Neural cell (in vitro differentiated cells): ENCODE results near the gene GLI3. TPM values are rescaled to one million over a fixed set of nuclear protein-coding genes. Genes with fewer than 3 reads are reported as not detected.

Experiments
- H2AFZ ChIP-seq: fragments of 200-600, 300-800 bp; sonication (generic), shearing (Covaris generic); 2 replicates; pipeline ENCODE4 v1.6.0; 2014; ENCODE audit warnings: low read depth, mild to moderate bottlenecking, antibody characterized with exemption, low read length, moderate library complexity
- H3F3A ChIP-seq: fragments of 200-600 bp; shearing (Covaris generic); 2 replicates; pipeline ENCODE4 v1.6.1; 2016; ENCODE audit warnings: mild to moderate bottlenecking, moderate library complexity, mixed read lengths, antibody characterized with exemption, low read length; ENCODE audit not compliant: insufficient read depth, poor library complexity, severe bottlenecking
- H3K27ac ChIP-seq: fragments of 200-600, 300-800 bp; sonication (generic), shearing (Covaris generic); 2 replicates; pipeline ENCODE4 v1.5.1; 2014; ENCODE audit warnings: mild to moderate bottlenecking, low read length, moderate library complexity
- H3K27me3 ChIP-seq: fragments of 300-800, 200-600 bp; sonication (generic), shearing (Covaris generic); 2 replicates; pipeline ENCODE4 v1.6.0; 2014; ENCODE audit warnings: mild to moderate bottlenecking, low read depth, low read length, moderate library complexity; ENCODE audit not compliant: insufficient read depth
- H3K36me3 ChIP-seq: fragments of 300-800, 200-600 bp; sonication (generic), shearing (Covaris generic); 2 replicates; pipeline ENCODE4 v1.5.1; 2014; ENCODE audit warnings: mild to moderate bottlenecking, antibody characterized with exemption, low read length, moderate library complexity; ENCODE audit not compliant: insufficient read depth
- H3K4me2 ChIP-seq: fragments of 300-800, 200-600 bp; sonication (generic), shearing (Covaris generic); 2 replicates; pipeline ENCODE4 v1.6.0; 2014; ENCODE audit warnings: mild to moderate bottlenecking, low read length
- H3K4me3 ChIP-seq: fragments of 300-800, 200-600 bp; sonication (generic), shearing (Covaris generic); 2 replicates; pipeline ENCODE4 v1.5.1; 2014; ENCODE audit warnings: mild to moderate bottlenecking, low read length, moderate library complexity
- H3K79me2 ChIP-seq: fragments of 200-600 bp; shearing (Covaris generic); replicated peaks from 2 replicates; pipeline ENCODE4 v1.6.0; 2014; ENCODE audit warnings: mild to moderate bottlenecking, low read length, moderate library complexity; ENCODE audit not compliant: insufficient read depth
- H3K9ac ChIP-seq: fragments of 300-800, 200-600 bp; sonication (generic), shearing (Covaris generic); 2 replicates; pipeline ENCODE4 v1.6.1; 2016; ENCODE audit warnings: mild to moderate bottlenecking, low read length, mixed read lengths
- H3K9me2 ChIP-seq: fragments of 200-600 bp; shearing (Covaris generic); 2 replicates; pipeline ENCODE4 v1.6.1; 2016; ENCODE audit warnings: mild to moderate bottlenecking, low read length, mixed read lengths; ENCODE audit not compliant: insufficient read depth
- H3K9me3 ChIP-seq: fragments of 200-600, 300-800 bp; sonication (generic), shearing (Covaris generic); 2 replicates; pipeline ENCODE4 v1.6.1; 2016; ENCODE audit warnings: mild to moderate bottlenecking, mixed run types, low read length, moderate library complexity, mixed read lengths
- H4K20me1 ChIP-seq: fragments of 200-600 bp; shearing (Covaris generic); 2 replicates; pipeline ENCODE4 v1.6.1; 2016; ENCODE audit warnings: mild to moderate bottlenecking, mixed run types; ENCODE audit not compliant: insufficient read depth
- CTCF ChIP-seq: fragments of 450-650 bp; IDR thresholded peaks from 2 replicates; pipeline ENCODE4 v1.5.1; 2014; ENCODE audit warnings: antibody characterized with exemption, mild to moderate bottlenecking, moderate library complexity; ENCODE audit not compliant: poor library complexity, severe bottlenecking
- EP300 ChIP-seq: fragments of 450-650 bp; conservative IDR thresholded peaks from 2 replicates; pipeline ENCODE4 v1.6.1; 2014; ENCODE audit warnings: antibody characterized with exemption, mild to moderate bottlenecking, moderate library complexity; ENCODE audit not compliant: poor library complexity, severe bottlenecking
- EZH2 ChIP-seq: fragments of 200-600, 300-800 bp; shearing (Covaris generic), sonication (generic); IDR thresholded peaks from 2 replicates; pipeline ENCODE4 v1.6.1; 2014; ENCODE audit warnings: antibody characterized with exemption, low read length, borderline replicate concordance, mild to moderate bottlenecking; ENCODE audit not compliant: insufficient read depth, poor library complexity, severe bottlenecking
- MXI1 ChIP-seq: fragments of 450-650 bp; conservative IDR thresholded peaks from 2 replicates; pipeline ENCODE4 v1.6.1; 2014; ENCODE audit warnings: antibody characterized with exemption, mild to moderate bottlenecking; ENCODE audit not compliant: poor library complexity, severe bottlenecking
- POLR2AphosphoS5 ChIP-seq: IDR thresholded peaks from 2 replicates; pipeline ENCODE4 v1.6.1; 2012
- RAD21 ChIP-seq: fragments of 450-650 bp; conservative IDR thresholded peaks from 2 replicates; pipeline ENCODE4 v1.6.1; 2014; ENCODE audit warnings: antibody characterized with exemption, mild to moderate bottlenecking, moderate library complexity
- SMC3 ChIP-seq: fragments of 450-650 bp; conservative IDR thresholded peaks from 2 replicates; pipeline ENCODE4 v1.6.1; 2014; ENCODE audit warnings: antibody characterized with exemption, mild to moderate bottlenecking, moderate library complexity; ENCODE audit not compliant: poor library complexity
- TAF1 ChIP-seq: IDR thresholded peaks from 2 replicates; pipeline ENCODE4 v1.6.1; 2012; ENCODE audit warnings: low read depth
- polyA plus RNA-seq: library from polyadenylated mRNA; depleted of rRNA; stranded (reverse); fragments of >200 nt; gene quantifications from 2 replicates; pipeline ENCODE4 v1.2.3, GENCODE V29; 2014
- TF ChIP-seq, protein P1 (sequence below): IDR thresholded peaks from 2 replicates; pipeline ENCODE4 v1.6.1; 2012; ENCODE audit warnings: borderline replicate concordance

Gene GLI3
- polyA plus RNA-seq, 1 donor from 2014 or later, result 0.19 TPM

GRCh38 chr7:42012786-42013360 is 224.1 kb downstream of the GLI3 start:
- H4K20me1 ChIP-seq, result no peaks in the 10 kb centered on the region
- H3K4me2 ChIP-seq, result no peak overlapping the region

DNA sequence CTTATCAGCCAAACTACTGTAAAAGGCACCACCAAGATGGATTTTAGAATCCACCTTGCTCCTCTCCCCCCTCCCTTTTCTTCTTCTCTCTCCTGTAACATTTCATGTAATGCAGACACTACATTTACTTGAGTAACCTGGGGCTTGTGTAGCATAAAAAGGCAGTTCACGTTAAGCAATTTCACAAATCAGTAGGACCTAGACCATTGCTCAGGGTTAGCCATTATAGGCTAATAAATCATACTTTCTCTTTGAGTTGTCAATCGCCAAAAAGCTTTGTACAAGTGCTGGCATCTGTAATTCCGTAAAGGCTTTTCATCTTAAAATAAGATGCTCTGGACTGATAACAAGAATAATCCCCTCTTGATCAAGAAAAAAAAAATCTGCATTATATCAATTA is 224.7 kb downstream of the GLI3 start:
- H3K9me3 ChIP-seq, result no peaks in the 10 kb centered on the region
- no peaks in the 10 kb centered on the region for H3K27me3 ChIP-seq
- no peak overlapping the region for H3K4me3 ChIP-seq
- no peak overlapping the region for H2AFZ ChIP-seq
- H4K20me1 ChIP-seq, result no peaks in the 10 kb centered on the region
- no peaks in the 10 kb centered on the region for H3F3A ChIP-seq
- TF ChIP-seq, protein P1, sequence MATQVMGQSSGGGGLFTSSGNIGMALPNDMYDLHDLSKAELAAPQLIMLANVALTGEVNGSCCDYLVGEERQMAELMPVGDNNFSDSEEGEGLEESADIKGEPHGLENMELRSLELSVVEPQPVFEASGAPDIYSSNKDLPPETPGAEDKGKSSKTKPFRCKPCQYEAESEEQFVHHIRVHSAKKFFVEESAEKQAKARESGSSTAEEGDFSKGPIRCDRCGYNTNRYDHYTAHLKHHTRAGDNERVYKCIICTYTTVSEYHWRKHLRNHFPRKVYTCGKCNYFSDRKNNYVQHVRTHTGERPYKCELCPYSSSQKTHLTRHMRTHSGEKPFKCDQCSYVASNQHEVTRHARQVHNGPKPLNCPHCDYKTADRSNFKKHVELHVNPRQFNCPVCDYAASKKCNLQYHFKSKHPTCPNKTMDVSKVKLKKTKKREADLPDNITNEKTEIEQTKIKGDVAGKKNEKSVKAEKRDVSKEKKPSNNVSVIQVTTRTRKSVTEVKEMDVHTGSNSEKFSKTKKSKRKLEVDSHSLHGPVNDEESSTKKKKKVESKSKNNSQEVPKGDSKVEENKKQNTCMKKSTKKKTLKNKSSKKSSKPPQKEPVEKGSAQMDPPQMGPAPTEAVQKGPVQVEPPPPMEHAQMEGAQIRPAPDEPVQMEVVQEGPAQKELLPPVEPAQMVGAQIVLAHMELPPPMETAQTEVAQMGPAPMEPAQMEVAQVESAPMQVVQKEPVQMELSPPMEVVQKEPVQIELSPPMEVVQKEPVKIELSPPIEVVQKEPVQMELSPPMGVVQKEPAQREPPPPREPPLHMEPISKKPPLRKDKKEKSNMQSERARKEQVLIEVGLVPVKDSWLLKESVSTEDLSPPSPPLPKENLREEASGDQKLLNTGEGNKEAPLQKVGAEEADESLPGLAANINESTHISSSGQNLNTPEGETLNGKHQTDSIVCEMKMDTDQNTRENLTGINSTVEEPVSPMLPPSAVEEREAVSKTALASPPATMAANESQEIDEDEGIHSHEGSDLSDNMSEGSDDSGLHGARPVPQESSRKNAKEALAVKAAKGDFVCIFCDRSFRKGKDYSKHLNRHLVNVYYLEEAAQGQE, result no peak
- TF ChIP-seq CTCF (no peak), EP300 (no peak), SMC3 (no peak), POLR2AphosphoS5 (no peak), EZH2 (no peak), MXI1 (no peak), TAF1 (no peak), RAD21 (no peak)
- H3K9me2 ChIP-seq, result no peaks in the 10 kb centered on the region
- no peak overlapping the region for H3K9ac ChIP-seq
- no peak overlapping the region for H3K27ac ChIP-seq
- no peaks in the 10 kb centered on the region for H3K36me3 ChIP-seq
- H3K79me2 ChIP-seq, result peaks cover 7% of the 10 kb centered on the region
- no peak overlapping the region for H3K4me2 ChIP-seq

More at GRCh38 chr7:42012786-42013360, 224.1 kb downstream of the GLI3 start:
- H3K4me3 ChIP-seq, result no peak overlapping the region
- TF ChIP-seq SMC3 (no peak), POLR2AphosphoS5 (no peak), EP300 (no peak), CTCF (no peak)
- TF ChIP-seq, protein P1, result no peak
- no peak overlapping the region for H2AFZ ChIP-seq
- no peaks in the 10 kb centered on the region for H3K9me2 ChIP-seq
- no peaks in the 10 kb centered on the region for H3K36me3 ChIP-seq
- H3F3A ChIP-seq, result no peaks in the 10 kb centered on the region
- no peak overlapping the region for H3K9ac ChIP-seq
- H3K79me2 ChIP-seq, result peaks cover 7% of the 10 kb centered on the region
- H3K27me3 ChIP-seq, result no peaks in the 10 kb centered on the region
- H3K27ac ChIP-seq, result no peak overlapping the region
- no peaks in the 10 kb centered on the region for H3K9me3 ChIP-seq
